Measurements from ENCODE around the gene INHBB.

INHBB gene

DNA sequence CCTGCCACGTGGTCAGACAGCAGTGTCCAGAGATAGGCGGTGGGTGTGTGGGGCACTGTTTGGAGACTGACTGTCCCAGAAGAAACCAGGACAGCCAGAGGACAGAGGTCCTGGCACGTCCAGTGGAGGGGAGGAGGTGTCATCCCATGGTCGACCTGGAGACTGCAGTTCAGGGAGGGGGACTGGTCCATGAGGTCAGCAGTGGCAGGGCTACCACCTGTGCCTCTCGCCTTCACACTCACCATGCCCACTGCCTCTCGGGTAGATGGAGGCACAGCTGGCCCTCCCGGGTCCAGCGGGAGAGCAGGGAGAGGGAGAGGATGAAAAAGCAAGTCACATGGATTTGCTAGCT lies 53.9 kb downstream of the INHBB start:
- FAIRE-seq: no peak

DNA sequence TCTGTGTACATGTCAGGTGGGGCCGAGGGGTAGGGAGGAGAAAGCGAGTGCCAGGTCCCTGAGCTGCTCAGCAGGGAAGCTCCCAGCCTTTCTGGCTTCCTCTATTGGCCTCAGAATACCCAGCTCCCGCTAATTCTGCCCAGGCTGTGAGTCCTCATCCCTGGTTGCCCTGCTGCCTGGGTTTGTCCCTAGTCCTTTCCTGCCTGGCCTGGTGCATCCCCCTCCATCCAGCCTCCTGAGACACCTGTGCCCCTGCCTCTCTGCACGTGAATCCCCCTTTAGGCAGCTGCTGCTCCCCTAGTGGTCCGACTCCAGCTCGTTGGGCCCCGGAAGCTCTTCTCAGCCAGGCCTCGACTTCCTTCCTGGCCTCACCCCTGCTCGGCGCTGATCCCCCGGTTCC lies 54.6 kb downstream of the INHBB start:
- FAIRE-seq: no peak

All from colon (tissue), 2 donors.